ENCODE results near the gene TIPIN. TPM values are rescaled to one million over a fixed set of nuclear protein-coding genes. Genes with fewer than 3 reads are reported as not detected.
"Not testable (repeated sequence)": the region's sequence is repeated elsewhere in the genome, so short reads cannot be mapped to it uniquely, and the experiment has no call there.

The TIPIN gene
- polyA plus RNA-seq, 1 of the 3 experiments (the other 2 are of a cell fraction): 5.7 TPM

DNA sequence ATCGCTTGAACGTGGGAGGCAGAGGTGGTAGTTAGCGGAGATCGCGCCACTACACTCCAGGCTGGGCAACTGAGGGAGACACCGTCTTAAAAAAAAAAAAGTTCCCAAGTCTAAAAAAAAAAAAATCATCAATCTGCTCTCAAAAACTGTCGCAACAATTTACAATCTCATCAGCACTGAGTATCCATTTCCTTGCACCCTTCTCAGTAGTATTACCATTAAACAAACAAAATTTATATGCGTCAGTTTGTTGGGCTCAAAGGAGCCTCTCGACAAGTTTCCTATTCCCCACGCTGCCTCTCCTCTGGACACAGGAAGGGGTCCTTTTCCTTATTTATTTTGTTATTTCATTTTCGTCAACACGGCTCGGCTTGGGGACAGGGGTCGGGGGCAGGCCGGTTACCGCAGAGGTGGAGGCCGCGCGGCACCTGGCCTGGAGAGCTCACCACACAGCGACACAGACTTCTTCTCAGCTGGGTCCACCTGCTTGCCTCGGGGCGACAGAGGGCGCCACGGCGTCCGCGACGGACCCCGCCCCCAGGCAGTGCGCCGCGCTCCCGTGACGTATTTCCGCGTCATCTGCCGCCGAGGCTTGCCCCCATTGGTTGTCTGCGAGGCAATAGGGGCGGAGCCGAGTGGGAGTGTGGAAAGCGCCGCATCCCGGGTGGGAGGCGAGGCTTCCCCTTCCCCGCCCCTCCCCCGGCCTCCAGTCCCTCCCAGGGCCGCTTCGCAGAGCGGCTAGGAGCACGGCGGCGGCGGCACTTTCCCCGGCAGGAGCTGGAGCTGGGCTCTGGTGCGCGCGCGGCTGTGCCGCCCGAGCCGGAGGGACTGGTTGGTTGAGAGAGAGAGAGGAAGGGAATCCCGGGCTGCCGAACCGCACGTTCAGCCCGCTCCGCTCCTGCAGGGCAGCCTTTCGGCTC lies 30.0 kb upstream of the TIPIN start, which contains the start of gene MAP2K1 (continued):
- TF ChIP-seq ZBTB33 (IDR thresholded peaks at IDR 0.05; ENCODE audit: borderline replicate concordance, low read depth): no peak
- TF ChIP-seq, protein P1, sequence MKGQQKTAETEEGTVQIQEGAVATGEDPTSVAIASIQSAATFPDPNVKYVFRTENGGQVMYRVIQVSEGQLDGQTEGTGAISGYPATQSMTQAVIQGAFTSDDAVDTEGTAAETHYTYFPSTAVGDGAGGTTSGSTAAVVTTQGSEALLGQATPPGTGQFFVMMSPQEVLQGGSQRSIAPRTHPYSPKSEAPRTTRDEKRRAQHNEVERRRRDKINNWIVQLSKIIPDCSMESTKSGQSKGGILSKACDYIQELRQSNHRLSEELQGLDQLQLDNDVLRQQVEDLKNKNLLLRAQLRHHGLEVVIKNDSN (IDR thresholded peaks at IDR 0.05; ENCODE audit: borderline replicate concordance, low read depth): peak; percentile 92
- TF ChIP-seq TAF1 (IDR thresholded peaks at IDR 0.05; ENCODE audit: borderline replicate concordance, low read depth, low read length): peak; percentile 80
- no peak for TF ChIP-seq FOSL2 (IDR thresholded peaks at IDR 0.05; ENCODE audit: borderline replicate concordance, low read depth)
- peak; percentile 88 for TF ChIP-seq CHD2 (IDR thresholded peaks at IDR 0.05; ENCODE audit: low read length, partially characterized antibody)

- H3K9me2 ChIP-seq; DNase-seq; H3K79me2 ChIP-seq (ENCODE audit: insufficient read depth); H3K27me3 ChIP-seq (ENCODE audit: insufficient read depth); H2AFZ ChIP-seq (ENCODE audit: low read depth); H3K27ac ChIP-seq (ENCODE audit: low read depth in 2 of 2, low read length in 1 of 2); H3K9ac ChIP-seq; H3K4me1 ChIP-seq (ENCODE audit: control insufficient read depth in 1 of 2, insufficient read depth in 2 of 2, low read depth in 1 of 2, low read length in 1 of 2); H3F3A ChIP-seq (replicated peaks; ENCODE audit: insufficient read depth); H3K9me3 ChIP-seq; POLR2A ChIA-PET; H3K4me2 ChIP-seq; H4K20me1 ChIP-seq (ENCODE audit: insufficient read depth); H3K36me3 ChIP-seq (replicated peaks in 1 of 2; ENCODE audit: control insufficient read depth in 1 of 2, insufficient read depth in 2 of 2, low read length in 1 of 2); H3K4me3 ChIP-seq (ENCODE audit: low read depth in 2 of 2, low read length in 1 of 2): not testable (repeated sequence)
- WGBS (ENCODE audit: low lambda C conversion rate): 98% methylated on average over 2 of the region's 2 CpGs
- CTCF ChIA-PET: interaction anchor here (1.2 kb wide), 1 partner anchor 116 kb away, joined by 4 read pairs; the partner anchor contains the start of gene SNAPC5
Observed at GRCh38 chr15:66381376-66381775, 24.9 kb upstream of the TIPIN start.

- POLR2A ChIA-PET: no interaction called here
- Histone ChIP-seq H3K4me3 (ENCODE audit: low read depth in 2 of 2, low read length in 1 of 2) (no peak overlapping the region; a peak in 1 of 4 replicates), H2AFZ (ENCODE audit: low read depth) (no peak overlapping the region), H4K20me1 (ENCODE audit: insufficient read depth) (no peaks in the 10 kb centered on the region), H3K9ac (no peak overlapping the region), H3K27ac (ENCODE audit: low read depth in 2 of 2, low read length in 1 of 2) (no peak overlapping the region), H3K79me2 (ENCODE audit: insufficient read depth) (no peaks in the 10 kb centered on the region), H3K4me1 (ENCODE audit: control insufficient read depth in 1 of 2, insufficient read depth in 2 of 2, low read depth in 1 of 2, low read length in 1 of 2) (no peaks in the 10 kb centered on the region), H3K4me2 (no peak overlapping the region), H3K9me2 (no peaks in the 10 kb centered on the region), H3K36me3 (replicated peaks in 1 of 2; ENCODE audit: control insufficient read depth in 1 of 2, insufficient read depth in 2 of 2, low read length in 1 of 2) (no peaks in the 10 kb centered on the region), H3F3A (replicated peaks; ENCODE audit: insufficient read depth) (no peaks in the 10 kb centered on the region), H3K9me3 (no peaks in the 10 kb centered on the region), H3K27me3 (ENCODE audit: insufficient read depth) (no peaks in the 10 kb centered on the region)
- WGBS (ENCODE audit: low lambda C conversion rate): 94% methylated on average over 7 of the region's 7 CpGs
- CTCF ChIA-PET: interaction anchor here (1.4 to 1.5 kb wide), 2 partner anchors 8 to 119 kb away, joined by 3 to 6 read pairs; partner anchors contain the start of genes MAP2K1 and SNAPC5
- no peak for DNase-seq
- TF ChIP-seq ELF1 (IDR thresholded peaks at IDR 0.05) (no peak), USF2 (IDR thresholded peaks at IDR 0.05; ENCODE audit: borderline replicate concordance, low read depth, low read length) (no peak)
Observed at GRCh38 chr15:66378814-66379430, 22.4 kb upstream of the TIPIN start.
